Stimulated activated effector memory CD8-positive, alpha-beta T cell treated with anti-CD3 and anti-CD28 coated beads, Interleukin-12 subunit alpha, Interleukin-12 subunit beta, amount 100 ng/mL, for 72 hours (primary cell): ENCODE measurements around the gene PSMD1.
"Not testable (repeated sequence)": the region's sequence is repeated elsewhere in the genome, so short reads cannot be mapped to it uniquely, and the experiment has no call there.

Experiments
- ATAC-seq: fragments of 150-1000 bp; cut with Tn5 transposase; 2 replicates; pipeline ENCODE4 v1.10.0; 2021
- DNase-seq, 2 donors: peaks; one replicate each; pipeline ENCODE4 v3.0.0; 2021 to 2022; ENCODE audit warnings: low spot score in 2 of 2
- H3K27ac Mint-ChIP-seq: one replicate; pipeline ENCODE4 v1.8.0; 2022; ENCODE audit warnings: mild to moderate bottlenecking, mixed read lengths
- H3K36me3 Mint-ChIP-seq: one replicate; pipeline ENCODE4 v1.8.0; 2022; ENCODE audit warnings: mild to moderate bottlenecking, mixed read lengths
- H3K4me1 Mint-ChIP-seq: one replicate; pipeline ENCODE4 v1.8.0; 2022; ENCODE audit warnings: mixed read lengths
- H3K4me3 Mint-ChIP-seq: one replicate; pipeline ENCODE4 v1.8.0; 2022; ENCODE audit warnings: mild to moderate bottlenecking, mixed read lengths
- H3K9me3 Mint-ChIP-seq: one replicate; pipeline ENCODE4 v1.8.0; 2022; ENCODE audit warnings: mixed read lengths

Gene PSMD1

DNA sequence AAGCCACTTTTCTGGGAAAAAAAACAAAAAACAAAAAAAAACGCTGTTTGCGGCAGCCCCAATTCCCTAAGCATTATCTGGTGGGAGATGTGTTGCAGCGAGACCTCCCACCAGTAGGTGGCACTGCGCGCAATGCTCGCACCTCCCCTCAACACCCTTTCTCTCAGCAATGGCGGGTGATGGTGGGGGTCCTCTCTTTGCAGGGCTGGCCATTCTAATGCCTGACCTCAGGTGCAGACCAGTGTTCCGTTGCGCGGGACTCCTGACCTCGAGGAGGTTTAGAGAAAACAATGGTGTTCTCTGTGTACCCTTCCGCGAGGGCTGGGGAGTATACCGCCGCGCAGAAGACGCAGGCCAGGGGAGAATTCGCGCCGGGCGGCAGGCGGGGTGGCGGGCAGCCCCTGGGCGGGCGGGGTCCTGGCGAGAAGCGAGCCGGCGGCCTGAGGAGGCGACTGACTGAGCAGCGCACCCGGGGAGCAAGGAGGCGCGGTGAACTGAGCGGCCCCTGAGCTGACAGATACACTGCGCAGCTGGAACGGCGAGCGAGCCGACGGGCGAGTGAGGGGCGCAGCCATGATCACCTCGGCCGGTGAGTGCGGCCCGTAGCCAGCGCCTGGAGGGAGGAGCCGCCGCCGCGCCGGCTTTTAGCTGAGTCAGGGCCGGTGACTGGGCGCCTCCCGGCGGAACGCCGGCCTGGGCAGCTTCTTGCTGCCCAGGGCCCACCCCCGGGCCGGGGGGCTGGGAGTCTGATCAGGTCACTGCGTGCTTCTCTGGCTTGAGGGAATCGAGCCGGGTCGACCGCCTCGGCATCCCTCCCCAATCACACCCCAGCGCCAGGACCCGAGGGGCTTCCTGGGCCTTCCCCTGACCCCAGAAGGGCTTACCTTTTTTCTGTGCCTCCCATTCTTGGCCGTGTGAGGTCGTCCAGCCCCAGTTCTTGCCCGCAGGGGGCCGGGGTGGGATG lies at the start of gene PSMD1:
Gene PSMD1 (plus strand): TSS at position 415 of the 964 bp plus-strand sequence. CDS start 159 bp downstream, at position 574.
- peaks cover 25% of the 10 kb centered on the region for H3K36me3 Mint-ChIP-seq
- peak within 1 kb of the TSS; percentile 100 for H3K27ac Mint-ChIP-seq
- H3K4me3 Mint-ChIP-seq = peak within 1 kb of the TSS; percentile 88
- H3K4me1 Mint-ChIP-seq = peaks cover 59% of the 10 kb centered on the region
- ATAC-seq (peak; percentile 89), DNase-seq (peak; percentile 93 to 98)
- no peaks in the 10 kb centered on the region for H3K9me3 Mint-ChIP-seq

DNA sequence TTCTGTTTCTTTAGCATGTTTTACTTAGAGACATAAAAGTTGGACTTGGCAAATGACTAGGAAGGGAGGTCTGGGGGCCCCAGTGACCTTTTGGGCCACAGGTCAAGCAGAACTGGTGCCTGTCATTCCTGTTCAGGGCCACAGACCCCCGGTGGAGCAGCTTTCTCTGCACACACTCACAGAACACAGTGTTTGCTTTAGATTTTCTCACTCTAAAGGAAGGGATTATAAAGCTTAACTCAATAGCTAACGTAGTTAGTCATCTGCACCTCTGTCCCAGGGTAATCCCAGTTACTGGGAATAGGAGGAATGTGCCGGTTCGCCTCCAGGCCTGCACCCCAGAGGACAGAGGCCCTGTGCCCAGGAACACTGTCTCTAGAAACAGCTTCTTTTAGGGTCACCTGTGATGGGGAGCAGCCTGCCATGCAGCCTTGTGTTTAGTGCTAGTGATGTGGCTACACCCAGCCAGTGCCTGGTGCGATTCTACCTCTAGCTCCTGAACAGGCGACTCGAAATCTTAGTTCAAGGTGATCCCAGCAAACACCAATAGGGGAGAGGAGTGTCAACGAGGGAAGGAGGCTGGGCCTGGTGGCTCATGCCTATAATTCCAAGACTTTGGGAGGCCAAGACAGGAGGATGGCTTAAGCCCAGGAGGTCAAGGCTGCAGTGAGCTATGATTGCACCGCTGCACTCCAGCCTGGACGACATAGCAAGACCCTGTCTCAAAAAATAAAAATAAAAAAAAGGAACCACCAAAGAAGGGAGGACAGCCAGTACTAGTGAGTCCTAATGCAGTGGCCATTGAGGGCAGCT lies 49.2 kb upstream of the PSMD1 start:
- no peak for ATAC-seq
- Mint-ChIP-seq H3K27ac (no peak overlapping the region), H3K9me3 (peaks cover 6% of the 10 kb centered on the region), H3K4me3 (no peak overlapping the region), H3K36me3 (peaks cover 13% of the 10 kb centered on the region), H3K4me1 (peaks cover 10% of the 10 kb centered on the region)
- no peak for DNase-seq

DNA sequence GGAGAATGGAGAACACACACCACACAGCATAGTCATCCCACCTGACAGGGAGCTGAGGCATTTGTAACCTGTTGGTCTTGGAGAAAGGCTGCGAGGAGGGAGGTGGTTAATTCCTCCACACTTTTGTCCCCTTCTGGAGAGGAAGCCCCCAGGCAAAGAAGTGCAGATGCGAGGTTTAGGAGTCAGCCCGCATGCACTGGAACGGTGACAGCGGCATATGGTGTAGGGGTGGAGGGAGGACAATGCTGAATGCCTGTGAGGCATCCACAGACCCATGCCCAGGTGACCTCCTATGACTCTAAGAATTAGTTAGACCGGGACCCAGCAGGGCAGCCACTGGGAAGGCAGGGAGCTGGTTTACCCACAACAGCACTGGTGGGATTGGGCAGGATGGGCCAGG lies 48.5 kb upstream of the PSMD1 start:
- Mint-ChIP-seq H3K27ac (no peak overlapping the region), H3K4me1 (peaks cover 10% of the 10 kb centered on the region), H3K4me3 (no peak overlapping the region), H3K9me3 (peaks cover 6% of the 10 kb centered on the region), H3K36me3 (peaks cover 13% of the 10 kb centered on the region)
- ATAC-seq = peak; percentile 16
- no peak for DNase-seq

GRCh38 chr2:231009236-231009919 lies 47.3 kb upstream of the PSMD1 start:
- Mint-ChIP-seq H3K9me3 (peaks cover 3% of the 10 kb centered on the region), H3K36me3 (peaks cover 13% of the 10 kb centered on the region), H3K4me1 (peaks cover 10% of the 10 kb centered on the region), H3K4me3 (no peak overlapping the region), H3K27ac (no peak overlapping the region)
- ATAC-seq (no peak), DNase-seq (no peak)

GRCh38 chr2:231010201-231010730 lies 46.4 kb upstream of the PSMD1 start:
- no peak for ATAC-seq
- H3K4me1 Mint-ChIP-seq = peaks cover 5% of the 10 kb centered on the region
- no peak overlapping the region for H3K4me3 Mint-ChIP-seq
- peaks cover 6% of the 10 kb centered on the region for H3K36me3 Mint-ChIP-seq
- DNase-seq = no peak
- no peak overlapping the region for H3K27ac Mint-ChIP-seq
- peaks cover 3% of the 10 kb centered on the region for H3K9me3 Mint-ChIP-seq

- no peak for ATAC-seq
- no peak overlapping the region for H3K4me3 Mint-ChIP-seq
- H3K4me1 Mint-ChIP-seq = no peaks in the 10 kb centered on the region
- H3K36me3 Mint-ChIP-seq = no peaks in the 10 kb centered on the region
- H3K9me3 Mint-ChIP-seq = no peaks in the 10 kb centered on the region
- H3K27ac Mint-ChIP-seq = no peak overlapping the region
- DNase-seq = no peak
Measured at GRCh38 chr2:231011526-231011925, 45.1 kb upstream of the PSMD1 start.

- no peaks in the 10 kb centered on the region for H3K36me3 Mint-ChIP-seq
- H3K4me1 Mint-ChIP-seq = no peaks in the 10 kb centered on the region
- H3K9me3 Mint-ChIP-seq = no peaks in the 10 kb centered on the region
Measured at GRCh38 chr2:231012463-231012862, 44.2 kb upstream of the PSMD1 start.

GRCh38 chr2:231013820-231014219 lies 42.8 kb upstream of the PSMD1 start:
- ATAC-seq = no peak
- H3K9me3 Mint-ChIP-seq = no peaks in the 10 kb centered on the region
- no peak overlapping the region for H3K4me3 Mint-ChIP-seq
- DNase-seq = no peak
- no peaks in the 10 kb centered on the region for H3K36me3 Mint-ChIP-seq
- no peaks in the 10 kb centered on the region for H3K4me1 Mint-ChIP-seq
- H3K27ac Mint-ChIP-seq = no peak overlapping the region

More at GRCh38 chr2:231012463-231012862, 44.2 kb upstream of the PSMD1 start:
- ATAC-seq (no peak), DNase-seq (no peak)
- Mint-ChIP-seq H3K27ac (no peak overlapping the region), H3K4me3 (no peak overlapping the region)

GRCh38 chr2:231015478-231015877 lies 41.2 kb upstream of the PSMD1 start:
- DNase-seq (no peak), ATAC-seq (no peak)
- Mint-ChIP-seq H3K4me3 (no peak overlapping the region), H3K36me3 (no peaks in the 10 kb centered on the region), H3K4me1 (no peaks in the 10 kb centered on the region), H3K27ac (no peak overlapping the region), H3K9me3 (no peaks in the 10 kb centered on the region)

DNA sequence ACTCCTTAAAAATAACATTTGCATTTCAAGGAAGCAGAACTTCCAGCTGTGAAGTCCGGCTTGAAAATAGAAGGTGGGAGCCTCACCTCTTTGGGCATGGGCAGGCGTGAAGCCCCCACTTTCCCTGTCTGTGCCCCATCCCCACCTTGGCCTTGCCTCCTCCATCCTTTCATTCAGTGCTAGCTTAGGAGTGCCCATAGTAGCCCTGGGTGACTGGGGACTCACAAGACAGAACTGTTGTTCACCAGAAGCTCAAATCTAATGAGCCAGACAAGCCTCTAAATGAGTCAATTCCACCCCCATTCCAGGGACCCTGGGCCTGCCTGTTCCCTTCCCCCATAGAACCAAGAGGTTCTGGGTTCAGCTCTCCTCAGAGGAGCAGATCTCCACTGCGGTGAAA lies 40.7 kb upstream of the PSMD1 start:
- no peaks in the 10 kb centered on the region for H3K9me3 Mint-ChIP-seq
- no peak overlapping the region for H3K4me3 Mint-ChIP-seq
- no peak overlapping the region for H3K27ac Mint-ChIP-seq
- no peaks in the 10 kb centered on the region for H3K36me3 Mint-ChIP-seq
- no peaks in the 10 kb centered on the region for H3K4me1 Mint-ChIP-seq
- no peak for ATAC-seq
- DNase-seq = no peak

GRCh38 chr2:231016566-231017230 lies 40.0 kb upstream of the PSMD1 start:
- Mint-ChIP-seq H3K36me3 (no peaks in the 10 kb centered on the region), H3K4me3 (no peak overlapping the region), H3K4me1 (no peaks in the 10 kb centered on the region), H3K27ac (no peak overlapping the region), H3K9me3 (no peaks in the 10 kb centered on the region)
- ATAC-seq (no peak), DNase-seq (no peak)

DNA sequence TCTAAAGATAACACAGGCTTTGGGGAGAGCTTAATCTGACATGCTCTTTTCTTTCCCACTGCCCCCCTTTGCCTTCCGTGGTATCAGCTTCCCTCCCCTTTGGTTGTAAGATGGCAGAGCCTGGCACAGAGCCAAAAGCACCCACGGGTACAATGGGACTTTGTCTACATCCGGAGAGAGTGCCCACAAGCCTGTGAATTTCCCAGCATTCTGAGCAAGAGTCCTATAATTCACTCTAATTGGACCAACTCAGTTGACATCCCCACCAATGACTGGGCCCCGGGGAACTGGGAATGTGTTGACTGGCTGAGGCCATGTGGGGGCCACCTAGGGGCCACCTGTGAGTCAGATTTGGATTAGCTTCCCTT lies 39.5 kb upstream of the PSMD1 start:
- Mint-ChIP-seq H3K27ac (no peak overlapping the region), H3K4me3 (no peak overlapping the region), H3K4me1 (no peaks in the 10 kb centered on the region), H3K9me3 (no peaks in the 10 kb centered on the region), H3K36me3 (no peaks in the 10 kb centered on the region)
- no peak for DNase-seq
- no peak for ATAC-seq

- Mint-ChIP-seq H3K4me1 (no peaks in the 10 kb centered on the region), H3K36me3 (no peaks in the 10 kb centered on the region), H3K9me3 (no peaks in the 10 kb centered on the region), H3K27ac (no peak overlapping the region), H3K4me3 (no peak overlapping the region)
- ATAC-seq (no peak), DNase-seq (no peak)
Measured at GRCh38 chr2:231018184-231018583, 38.5 kb upstream of the PSMD1 start.

DNA sequence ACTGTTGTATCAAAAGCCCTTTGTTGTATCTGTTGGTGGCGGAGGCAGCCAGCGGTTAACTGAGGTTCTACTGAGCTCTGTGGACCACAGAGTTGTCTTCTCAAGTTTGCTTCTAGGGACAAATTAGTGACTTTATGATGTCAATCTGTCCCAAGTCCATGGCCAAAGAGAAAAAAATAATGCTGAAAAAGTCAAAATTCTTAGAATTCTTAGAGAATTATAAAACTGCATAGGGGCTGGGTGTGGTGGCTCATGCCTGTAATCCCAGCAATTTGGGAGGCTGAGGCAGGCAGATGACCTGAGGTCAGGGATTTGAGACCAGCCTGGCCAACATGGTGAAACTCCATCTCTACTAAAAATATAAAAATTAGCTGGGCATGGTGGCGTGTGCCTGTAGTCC lies 31.6 kb upstream of the PSMD1 start:
- not testable (repeated sequence) for H3K9me3 Mint-ChIP-seq, DNase-seq, H3K4me1 Mint-ChIP-seq, H3K27ac Mint-ChIP-seq, H3K36me3 Mint-ChIP-seq, H3K4me3 Mint-ChIP-seq, ATAC-seq
